Measurements from ENCODE around the gene BAIAP2.

BAIAP2 gene

DNA sequence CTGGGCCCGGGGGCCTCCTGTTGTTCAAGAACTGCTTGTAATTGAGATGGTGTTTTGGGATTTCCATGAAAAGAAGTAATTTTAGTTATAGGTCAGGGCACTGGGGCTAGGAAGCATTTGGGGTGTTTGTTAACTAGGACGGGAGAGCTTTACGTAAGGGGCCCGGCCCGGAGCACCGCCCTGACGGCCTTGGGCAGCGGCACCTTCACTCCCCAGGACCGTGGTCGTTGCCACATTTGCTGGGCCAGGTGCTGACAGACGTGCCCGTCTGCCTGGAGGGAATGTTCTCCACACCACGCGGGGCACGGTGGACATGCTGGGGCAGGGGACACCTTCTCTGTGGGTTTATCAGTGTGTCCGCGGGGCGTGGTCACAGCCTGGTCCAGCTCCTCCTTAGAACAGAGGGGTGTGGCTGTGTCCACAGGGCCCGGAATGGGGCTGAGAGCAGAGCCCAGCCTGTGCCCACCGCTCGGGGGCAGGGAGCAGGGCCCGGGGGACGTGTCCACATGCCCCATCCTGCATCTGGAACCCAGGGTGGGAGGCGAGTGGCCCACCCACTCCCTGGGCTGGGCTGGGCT lies 57.7 kb downstream of the BAIAP2 start:
- no peaks in the 10 kb centered on the region for H3F3A ChIP-seq (ENCODE audit: insufficient read depth)
- H3K79me2 ChIP-seq (ENCODE audit: insufficient read depth, low read length) = no peaks in the 10 kb centered on the region
- no peak overlapping the region for H2AFZ ChIP-seq (ENCODE audit: low read depth, low read length, severe bottlenecking)
- TF ChIP-seq, protein P1, sequence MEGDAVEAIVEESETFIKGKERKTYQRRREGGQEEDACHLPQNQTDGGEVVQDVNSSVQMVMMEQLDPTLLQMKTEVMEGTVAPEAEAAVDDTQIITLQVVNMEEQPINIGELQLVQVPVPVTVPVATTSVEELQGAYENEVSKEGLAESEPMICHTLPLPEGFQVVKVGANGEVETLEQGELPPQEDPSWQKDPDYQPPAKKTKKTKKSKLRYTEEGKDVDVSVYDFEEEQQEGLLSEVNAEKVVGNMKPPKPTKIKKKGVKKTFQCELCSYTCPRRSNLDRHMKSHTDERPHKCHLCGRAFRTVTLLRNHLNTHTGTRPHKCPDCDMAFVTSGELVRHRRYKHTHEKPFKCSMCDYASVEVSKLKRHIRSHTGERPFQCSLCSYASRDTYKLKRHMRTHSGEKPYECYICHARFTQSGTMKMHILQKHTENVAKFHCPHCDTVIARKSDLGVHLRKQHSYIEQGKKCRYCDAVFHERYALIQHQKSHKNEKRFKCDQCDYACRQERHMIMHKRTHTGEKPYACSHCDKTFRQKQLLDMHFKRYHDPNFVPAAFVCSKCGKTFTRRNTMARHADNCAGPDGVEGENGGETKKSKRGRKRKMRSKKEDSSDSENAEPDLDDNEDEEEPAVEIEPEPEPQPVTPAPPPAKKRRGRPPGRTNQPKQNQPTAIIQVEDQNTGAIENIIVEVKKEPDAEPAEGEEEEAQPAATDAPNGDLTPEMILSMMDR (IDR thresholded peaks at IDR 0.05; ENCODE audit: insufficient read depth, low read length, poor library complexity, severe bottlenecking) = no peak
- TF ChIP-seq EZH2phosphoT487 (conservative IDR thresholded peaks at IDR 0.05; ENCODE audit: low read length) = no peak
- H3K9ac ChIP-seq (ENCODE audit: low read length) = no peak overlapping the region
- H4K20me1 ChIP-seq (ENCODE audit: low read depth, low read length) = no peaks in the 10 kb centered on the region
- H3K27ac ChIP-seq (ENCODE audit: low read depth, low read length) = no peak overlapping the region
- no peaks in the 10 kb centered on the region for H3K9me3 ChIP-seq (ENCODE audit: insufficient read depth, low read length)
- H3K9me2 ChIP-seq (replicated peaks; ENCODE audit: insufficient read depth, low read length) = no peaks in the 10 kb centered on the region
- no peak overlapping the region for H3K4me3 ChIP-seq (ENCODE audit: insufficient read depth, low read length, poor library complexity, severe bottlenecking)
- no peaks in the 10 kb centered on the region for H3K36me3 ChIP-seq (ENCODE audit: low read length)
- H3K4me2 ChIP-seq (ENCODE audit: low read depth, low read length, poor library complexity, severe bottlenecking) = no peak overlapping the region
- no peaks in the 10 kb centered on the region for H3K27me3 ChIP-seq (ENCODE audit: low read length)

DNA sequence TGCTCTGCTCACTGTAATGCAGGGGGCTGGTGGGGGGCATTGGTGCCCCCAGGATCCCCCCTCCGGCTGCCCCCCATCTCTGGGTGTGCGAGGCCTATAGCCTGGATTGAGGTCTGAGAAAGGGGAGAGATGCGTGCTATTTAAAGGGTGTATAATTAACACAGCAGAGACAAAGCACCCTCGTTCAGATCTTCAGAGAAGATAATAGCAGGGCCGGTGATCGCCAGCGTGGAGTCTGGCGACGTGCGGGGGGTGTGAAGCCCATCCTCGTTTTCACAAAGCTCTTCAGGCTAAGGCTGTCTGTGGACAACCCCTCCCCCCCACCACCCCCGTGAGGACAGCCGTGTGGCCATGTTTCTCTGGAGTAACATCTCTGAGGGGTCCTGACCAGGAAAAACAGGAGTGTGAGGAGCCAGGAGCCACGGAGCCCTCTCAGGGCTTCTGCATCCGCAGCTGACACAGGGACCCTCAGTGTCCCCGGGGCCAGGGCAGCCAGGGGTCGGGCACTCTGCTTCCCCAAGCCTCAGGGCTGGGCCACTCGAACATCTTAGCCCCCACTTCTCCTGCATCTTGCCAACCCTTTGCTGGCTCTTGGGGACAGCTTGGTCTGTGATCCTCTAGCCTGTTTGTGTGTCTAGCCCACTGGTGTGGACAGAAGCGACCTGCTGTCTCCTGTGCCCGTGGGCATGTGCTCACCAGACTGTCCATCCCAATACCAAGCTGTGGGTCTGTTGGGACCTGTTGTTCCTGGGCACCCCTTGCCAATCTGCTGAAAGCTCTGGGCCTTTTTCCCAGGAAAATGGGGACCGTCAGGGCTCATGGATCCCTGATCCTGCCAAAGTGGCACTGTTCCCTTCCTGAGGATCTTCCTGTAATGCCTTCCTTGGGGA lies 58.9 kb downstream of the BAIAP2 start:
- Histone ChIP-seq H3F3A (ENCODE audit: insufficient read depth) (no peaks in the 10 kb centered on the region), H3K9ac (ENCODE audit: low read length) (no peak overlapping the region), H3K9me3 (ENCODE audit: insufficient read depth, low read length) (no peaks in the 10 kb centered on the region), H3K9me2 (replicated peaks; ENCODE audit: insufficient read depth, low read length) (no peaks in the 10 kb centered on the region), H3K4me2 (ENCODE audit: low read depth, low read length, poor library complexity, severe bottlenecking) (no peak overlapping the region), H3K36me3 (ENCODE audit: low read length) (no peaks in the 10 kb centered on the region), H4K20me1 (ENCODE audit: low read depth, low read length) (no peaks in the 10 kb centered on the region), H3K79me2 (ENCODE audit: insufficient read depth, low read length) (no peaks in the 10 kb centered on the region), H2AFZ (ENCODE audit: low read depth, low read length, severe bottlenecking) (no peak overlapping the region), H3K27me3 (ENCODE audit: low read length) (no peaks in the 10 kb centered on the region), H3K27ac (ENCODE audit: low read depth, low read length) (no peak overlapping the region), H3K4me3 (ENCODE audit: insufficient read depth, low read length, poor library complexity, severe bottlenecking) (no peak overlapping the region)
- TF ChIP-seq, protein P1 (IDR thresholded peaks at IDR 0.05; ENCODE audit: insufficient read depth, low read length, poor library complexity, severe bottlenecking) = no peak
- no peak for TF ChIP-seq EZH2phosphoT487 (conservative IDR thresholded peaks at IDR 0.05; ENCODE audit: low read length)

DNA sequence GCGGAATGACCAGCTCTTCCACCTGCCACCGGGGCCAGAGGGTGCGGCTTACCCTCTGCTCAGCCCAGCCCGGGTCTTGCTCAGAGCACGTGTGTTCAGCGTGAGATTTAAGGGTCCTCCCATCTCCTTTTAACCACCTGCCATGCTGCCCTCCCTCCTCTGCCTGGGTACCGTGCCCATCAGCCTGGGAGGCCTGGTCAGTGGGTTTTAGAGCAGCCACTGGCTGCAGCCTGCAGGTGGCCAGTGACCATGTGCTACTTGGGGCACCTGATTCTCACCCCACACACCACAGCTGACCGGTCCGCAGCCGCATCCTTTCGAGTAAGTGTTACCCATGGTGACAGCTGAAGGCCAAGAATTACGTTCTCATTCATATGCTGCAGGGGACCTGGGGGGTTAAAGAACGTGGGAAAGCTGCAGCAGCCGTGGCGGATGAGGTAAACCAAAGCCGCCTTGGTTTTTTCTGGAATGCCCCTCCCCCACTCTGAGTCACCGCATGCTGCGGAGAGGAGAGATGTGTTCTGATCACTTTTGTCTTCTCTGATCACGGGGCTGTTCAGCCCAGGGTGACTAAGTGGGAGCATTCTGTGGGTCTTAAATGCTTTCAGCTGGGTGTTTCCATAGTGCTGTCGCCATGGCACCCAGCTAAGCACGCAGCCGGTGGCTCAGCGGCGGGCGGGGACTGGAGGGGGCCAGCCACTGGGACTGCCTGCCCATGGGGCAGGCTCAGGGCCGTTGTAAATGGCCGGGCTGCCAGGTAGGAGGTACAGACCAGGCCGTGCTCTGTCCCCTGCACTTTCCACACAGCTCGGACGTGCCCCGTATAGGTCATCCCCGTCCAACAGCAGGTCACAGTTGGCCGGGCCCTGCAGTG lies 59.8 kb downstream of the BAIAP2 start:
- H3K4me3 ChIP-seq (ENCODE audit: insufficient read depth, low read length, poor library complexity, severe bottlenecking) = no peak overlapping the region
- no peaks in the 10 kb centered on the region for H3K79me2 ChIP-seq (ENCODE audit: insufficient read depth, low read length)
- no peaks in the 10 kb centered on the region for H3F3A ChIP-seq (ENCODE audit: insufficient read depth)
- no peak overlapping the region for H3K9ac ChIP-seq (ENCODE audit: low read length)
- H2AFZ ChIP-seq (ENCODE audit: low read depth, low read length, severe bottlenecking) = no peak overlapping the region
- H4K20me1 ChIP-seq (ENCODE audit: low read depth, low read length) = no peaks in the 10 kb centered on the region
- no peaks in the 10 kb centered on the region for H3K9me2 ChIP-seq (replicated peaks; ENCODE audit: insufficient read depth, low read length)
- no peak overlapping the region for H3K27ac ChIP-seq (ENCODE audit: low read depth, low read length)
- no peaks in the 10 kb centered on the region for H3K27me3 ChIP-seq (ENCODE audit: low read length)
- no peaks in the 10 kb centered on the region for H3K9me3 ChIP-seq (ENCODE audit: insufficient read depth, low read length)
- H3K36me3 ChIP-seq (ENCODE audit: low read length) = no peaks in the 10 kb centered on the region
- TF ChIP-seq EZH2phosphoT487 (conservative IDR thresholded peaks at IDR 0.05; ENCODE audit: low read length) = no peak
- TF ChIP-seq, protein P1 (IDR thresholded peaks at IDR 0.05; ENCODE audit: insufficient read depth, low read length, poor library complexity, severe bottlenecking) = no peak
- H3K4me2 ChIP-seq (ENCODE audit: low read depth, low read length, poor library complexity, severe bottlenecking) = no peak overlapping the region

Data from SU-DHL-6 (cell line).